NCI-H345 (cell line): ENCODE measurements around the gene SLC6A6.
A peak's percentile ranks its signal among the peaks of the same experiment; 100 is the strongest.
"Not testable (repeated sequence)": the region's sequence is repeated elsewhere in the genome, so short reads cannot be mapped to it uniquely, and the experiment has no call there.

ENCODE experiments used
- DNase-seq: peaks from one replicate; lab custom pipeline; 2025; lab: John Stamatoyannopoulos, UW

The SLC6A6 gene

GRCh38 chr3:14437705-14438104, 35.3 kb downstream of the SLC6A6 start:
- DNase-seq = not testable (repeated sequence)

DNA sequence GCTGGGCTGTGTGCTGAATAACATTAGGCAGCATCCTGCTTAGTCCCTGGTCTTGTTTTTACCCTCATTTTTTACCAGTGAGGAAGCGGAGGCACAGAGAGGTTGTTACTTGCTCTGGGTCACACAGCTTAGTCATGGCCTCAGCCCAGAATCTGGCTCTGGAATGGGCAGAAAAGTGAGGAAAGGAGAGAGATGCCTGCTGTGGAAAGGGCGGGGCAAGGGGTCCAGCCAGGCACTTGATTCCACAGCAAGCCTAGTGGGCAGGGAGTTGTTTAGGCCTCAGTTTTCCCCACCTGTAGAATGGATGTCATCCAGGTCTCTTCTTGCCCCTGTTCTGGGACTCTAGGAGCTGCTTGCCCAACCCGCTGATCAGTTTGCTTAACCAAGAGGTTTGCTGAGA, 35.9 kb downstream of the SLC6A6 start:
- no peak for DNase-seq

- no peak for DNase-seq
Measured at GRCh38 chr3:14438929-14439328, 36.5 kb downstream of the SLC6A6 start.

DNA sequence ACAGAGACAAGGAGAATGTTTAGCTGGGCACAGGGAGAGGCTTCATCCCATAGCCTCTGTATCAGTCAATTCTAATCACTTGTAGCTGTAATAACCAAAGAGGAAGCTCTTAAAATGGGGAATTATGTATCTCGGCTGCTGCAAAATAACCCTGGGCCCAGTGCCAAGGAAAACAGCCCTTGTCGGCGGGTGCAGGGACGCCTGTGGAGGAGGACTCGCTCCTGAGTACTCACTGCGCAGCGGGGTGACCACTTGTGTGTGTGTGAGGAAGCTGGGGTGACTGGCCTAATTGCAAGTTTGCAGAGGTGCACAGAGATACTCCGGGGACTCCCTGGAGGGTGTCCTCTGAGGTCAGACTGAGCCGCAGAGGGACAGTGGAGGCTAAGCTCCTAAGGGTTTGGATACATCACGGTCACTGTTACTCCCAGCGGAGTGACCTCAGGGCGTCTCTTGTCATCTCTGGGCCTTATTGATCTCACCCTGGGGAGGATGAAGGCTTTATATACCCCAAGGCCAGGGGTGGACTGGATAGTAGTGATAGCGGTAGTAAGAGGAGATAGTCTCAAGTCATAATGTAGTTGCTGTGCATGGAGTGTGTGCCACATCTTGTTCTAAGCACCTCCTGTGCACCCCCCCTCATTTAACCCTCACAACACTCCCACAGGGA, 37.2 kb downstream of the SLC6A6 start:
- peak; percentile 94 for DNase-seq

DNA sequence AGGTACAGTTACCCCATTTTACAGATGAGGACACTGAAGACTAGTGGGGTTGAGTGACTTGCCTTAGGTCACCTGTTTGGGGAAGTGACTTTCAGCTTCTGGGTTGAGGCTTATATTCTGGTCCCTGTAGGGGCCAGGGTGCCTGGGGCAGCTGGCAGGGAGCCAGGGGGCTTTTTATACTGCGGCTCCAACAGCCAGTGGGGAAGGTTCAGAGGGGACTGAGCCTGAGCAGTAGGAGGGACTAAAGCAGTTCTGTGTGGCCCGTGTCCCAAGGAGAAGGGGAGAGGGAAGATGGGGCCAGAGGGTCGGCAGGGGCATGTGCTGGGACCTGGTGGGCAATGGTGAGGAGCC, 37.7 kb downstream of the SLC6A6 start:
- DNase-seq = peak; percentile 28

- peak; percentile 37 for DNase-seq
Measured at GRCh38 chr3:14440531-14441239, 38.3 kb downstream of the SLC6A6 start.

GRCh38 chr3:14441240-14441919, 39.0 kb downstream of the SLC6A6 start:
- DNase-seq = no peak

DNA sequence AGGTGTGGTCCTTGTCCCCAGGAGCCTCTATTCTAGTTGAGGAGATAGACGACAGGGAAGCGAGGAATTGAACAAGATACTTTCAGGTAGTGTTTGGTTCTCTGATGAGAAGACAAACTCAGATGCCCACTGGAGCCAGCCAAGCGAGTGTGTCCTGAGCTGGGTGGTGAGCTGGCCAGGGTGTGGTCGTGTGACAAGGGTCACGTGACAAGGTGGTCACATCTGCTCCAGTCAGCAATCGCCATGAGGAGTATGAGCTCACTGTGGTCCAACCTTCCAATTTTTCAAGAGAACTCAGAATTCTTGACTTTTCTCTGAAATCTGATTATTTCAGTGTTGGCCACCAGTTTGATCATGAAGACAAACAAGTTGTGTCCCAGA, 39.5 kb downstream of the SLC6A6 start:
- no peak for DNase-seq

DNA sequence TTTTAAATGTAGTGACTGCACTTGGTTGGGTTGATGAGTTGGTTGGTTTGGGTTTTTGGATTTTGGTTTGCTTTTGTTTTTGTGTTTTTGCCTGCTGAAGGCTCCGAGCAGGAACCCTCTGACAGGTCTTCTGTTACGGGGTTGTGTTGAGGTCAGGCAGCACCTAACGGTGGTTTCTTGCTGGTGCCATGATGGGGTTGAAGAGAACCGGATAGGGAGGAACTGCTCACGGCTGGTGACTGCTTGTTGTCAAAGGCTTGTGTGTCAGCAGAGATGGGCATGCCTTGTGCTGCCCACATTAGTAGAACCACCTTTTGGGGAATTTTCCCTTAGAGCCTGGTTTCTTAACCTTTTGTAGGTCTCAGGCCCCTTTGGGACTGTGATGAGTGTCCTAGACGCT, 42.0 kb downstream of the SLC6A6 start:
- no peak for DNase-seq

DNA sequence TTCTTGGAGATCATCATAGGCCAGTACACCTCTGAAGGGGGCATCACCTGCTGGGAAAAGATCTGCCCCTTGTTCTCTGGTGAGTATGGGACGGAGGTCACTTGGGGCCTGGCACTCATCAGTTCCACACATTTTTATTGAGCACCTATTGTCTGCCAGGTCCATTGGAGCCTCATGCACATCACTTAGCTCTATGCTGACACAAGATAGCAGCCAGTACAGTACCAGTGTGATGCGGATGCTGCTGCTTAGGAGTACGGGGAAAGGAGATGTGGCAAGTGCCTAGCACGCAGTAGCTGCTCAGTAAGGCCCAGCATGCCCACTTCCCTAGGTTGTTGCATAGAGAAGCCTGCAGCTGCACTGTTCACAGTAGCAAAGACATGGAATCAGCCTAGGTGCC, 43.4 kb downstream of the SLC6A6 start:
- DNase-seq = no peak

DNA sequence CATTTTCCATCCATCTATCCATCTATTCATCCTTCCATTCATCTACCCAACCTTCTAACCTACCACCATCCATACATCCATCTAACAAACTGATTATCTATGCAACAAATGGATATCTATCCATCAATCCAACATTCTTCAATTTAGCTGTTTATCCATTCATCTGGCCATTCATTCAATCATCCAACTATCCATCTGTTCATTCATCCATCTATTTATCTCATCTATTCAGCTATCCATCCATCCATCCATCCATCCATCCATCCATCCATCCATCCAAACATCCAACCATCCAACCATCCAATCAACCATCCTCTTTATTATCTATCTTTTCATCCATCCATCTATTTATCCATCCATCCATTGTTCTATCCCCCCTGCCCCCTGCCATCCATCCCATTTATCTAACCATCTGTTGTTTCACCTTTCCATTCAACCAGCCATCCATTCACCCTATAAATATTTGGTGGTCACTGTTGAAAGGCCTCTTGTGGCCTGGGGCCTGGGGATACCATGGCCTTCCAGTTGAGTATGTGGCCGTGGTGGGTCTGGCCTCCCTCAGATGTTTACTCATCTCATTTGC, 44.7 kb downstream of the SLC6A6 start:
- no peak for DNase-seq

GRCh38 chr3:14448063-14448462, 45.7 kb downstream of the SLC6A6 start:
- no peak for DNase-seq

DNA sequence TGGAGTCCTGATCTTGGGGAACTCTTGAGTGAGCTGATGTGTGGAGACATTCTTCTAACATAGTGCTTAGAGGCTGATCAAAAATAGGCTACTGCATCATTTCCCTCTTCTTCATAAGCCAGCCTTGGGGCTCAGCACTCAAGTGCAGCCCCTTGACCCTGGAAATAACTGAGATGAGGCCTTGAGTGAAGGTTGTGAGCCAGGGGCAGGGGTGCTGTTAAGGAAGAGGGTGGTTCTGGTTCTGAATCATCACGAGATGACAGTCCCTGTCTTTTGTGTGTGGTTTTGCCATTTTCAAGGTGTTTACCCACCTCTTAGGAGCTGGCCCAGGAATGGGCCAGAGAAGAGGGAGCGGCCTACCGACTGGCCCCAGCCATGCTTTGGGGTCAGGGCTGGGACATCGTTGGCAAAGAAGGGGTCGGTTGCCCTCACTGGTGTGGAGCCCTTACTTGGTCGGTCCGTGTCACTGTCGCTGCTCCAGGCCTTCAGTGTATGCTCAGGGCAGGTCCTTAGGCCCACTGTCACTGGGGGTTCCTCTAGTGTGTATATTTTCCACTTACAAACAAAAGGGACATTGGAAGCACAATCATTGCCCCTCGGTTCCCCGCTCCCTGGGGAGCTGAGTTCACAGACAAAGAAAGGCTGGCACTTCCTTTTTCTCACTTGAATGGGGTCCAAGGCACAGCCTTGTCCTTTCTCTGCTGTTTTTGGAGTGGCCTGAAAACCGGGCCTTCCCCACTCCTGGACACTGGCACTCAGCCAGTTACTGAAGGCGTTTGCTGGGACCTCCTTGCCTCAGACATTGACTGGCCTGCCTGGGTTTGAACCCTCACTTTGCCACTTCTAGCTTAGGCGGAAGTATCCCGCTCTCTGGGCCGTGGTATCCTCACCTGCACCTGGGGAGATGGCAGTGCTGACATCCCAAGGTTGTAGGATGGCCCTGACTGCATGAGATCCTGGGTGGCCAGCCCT, 46.6 kb downstream of the SLC6A6 start:
- DNase-seq = peak; percentile 4

GRCh38 chr3:14450506-14450905, 48.1 kb downstream of the SLC6A6 start:
- no peak for DNase-seq

DNA sequence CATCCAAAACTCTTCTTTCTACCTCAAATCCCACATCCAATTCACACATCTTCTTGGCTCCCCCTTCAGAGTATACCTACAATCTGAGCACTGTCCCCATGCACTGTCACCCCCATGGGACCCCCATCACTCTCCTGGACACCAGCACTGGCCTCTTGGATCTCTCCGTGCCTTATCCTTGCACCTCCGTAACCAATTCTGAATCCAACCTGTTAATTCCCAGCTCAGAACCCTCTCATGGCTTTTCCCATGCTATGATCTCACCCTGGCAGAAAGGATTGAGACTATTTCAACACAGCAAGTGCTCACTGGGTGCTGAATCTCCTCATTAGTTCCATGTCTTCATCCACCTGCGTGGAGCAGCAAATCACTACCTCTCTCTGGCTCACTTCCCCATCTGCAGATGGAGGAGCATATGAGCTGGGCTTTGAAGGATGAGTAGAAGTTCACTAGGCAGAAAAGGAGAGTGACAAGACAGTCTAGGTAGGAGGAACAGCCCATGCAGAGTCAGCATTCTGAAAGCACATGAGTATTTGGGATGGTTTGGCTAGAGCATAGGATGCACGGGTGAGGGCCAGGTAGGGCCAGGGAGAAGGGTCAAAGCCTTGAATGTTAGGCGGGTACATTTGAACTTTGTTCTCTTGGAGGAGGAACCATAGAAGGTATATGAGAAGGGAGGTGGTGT, 48.7 kb downstream of the SLC6A6 start:
- no peak for DNase-seq

DNA sequence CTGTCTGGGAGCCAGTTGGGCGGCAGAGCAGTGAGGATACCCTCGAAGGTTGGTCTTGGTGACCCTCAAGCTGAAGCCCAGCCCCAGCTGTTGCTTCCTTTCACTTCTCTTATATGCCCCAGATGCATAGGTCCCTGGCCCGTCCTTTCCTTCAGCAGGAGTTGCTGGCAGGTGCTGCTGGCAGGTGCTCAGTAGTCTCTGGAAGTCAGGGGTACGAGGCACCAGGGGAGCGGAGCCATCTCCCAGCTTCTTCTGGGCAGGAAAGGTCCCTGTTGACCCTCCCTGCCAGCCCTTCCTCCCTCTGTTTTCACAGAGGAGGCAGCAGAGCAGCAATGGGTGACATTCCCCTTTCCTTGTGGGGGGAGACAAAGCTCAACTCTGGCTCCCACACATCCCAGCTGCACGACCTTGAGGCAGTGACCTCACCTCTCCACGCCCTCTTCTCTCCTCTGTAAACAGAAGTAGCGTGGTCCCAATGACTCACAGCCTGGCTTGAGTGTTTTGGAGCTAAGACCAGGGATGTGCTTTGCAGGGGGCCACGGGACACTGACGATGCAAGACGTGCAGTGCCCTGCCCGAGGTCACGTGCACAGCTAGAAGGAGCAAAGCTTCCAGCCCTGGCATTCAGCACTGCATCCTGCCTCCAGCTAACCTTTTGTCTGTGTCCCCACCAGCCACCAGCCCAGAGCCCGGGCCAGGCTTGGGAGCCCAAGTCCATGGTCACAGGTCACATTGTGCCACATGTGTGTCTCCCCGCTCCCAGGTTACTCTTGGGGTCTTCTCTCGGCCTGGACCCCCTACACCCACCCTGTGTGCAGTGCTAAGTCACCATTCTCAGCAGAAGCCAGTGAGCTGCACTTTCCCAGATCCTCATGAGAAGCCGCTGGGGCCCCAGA, 49.7 kb downstream of the SLC6A6 start:
- DNase-seq = peak; percentile 5

- peak; percentile 80 for DNase-seq
Measured at GRCh38 chr3:14452740-14453710, 50.6 kb downstream of the SLC6A6 start.

- DNase-seq = no peak
Measured at GRCh38 chr3:14453876-14454638, 51.7 kb downstream of the SLC6A6 start.
